Measurements from ENCODE around the gene SCGB1C1. TPM values are rescaled to one million over a fixed set of nuclear protein-coding genes. Genes with fewer than 3 reads are reported as not detected.

The SCGB1C1 gene
- total and polyA plus RNA-seq, 2 experiments from 2014 or later = not detected

DNA sequence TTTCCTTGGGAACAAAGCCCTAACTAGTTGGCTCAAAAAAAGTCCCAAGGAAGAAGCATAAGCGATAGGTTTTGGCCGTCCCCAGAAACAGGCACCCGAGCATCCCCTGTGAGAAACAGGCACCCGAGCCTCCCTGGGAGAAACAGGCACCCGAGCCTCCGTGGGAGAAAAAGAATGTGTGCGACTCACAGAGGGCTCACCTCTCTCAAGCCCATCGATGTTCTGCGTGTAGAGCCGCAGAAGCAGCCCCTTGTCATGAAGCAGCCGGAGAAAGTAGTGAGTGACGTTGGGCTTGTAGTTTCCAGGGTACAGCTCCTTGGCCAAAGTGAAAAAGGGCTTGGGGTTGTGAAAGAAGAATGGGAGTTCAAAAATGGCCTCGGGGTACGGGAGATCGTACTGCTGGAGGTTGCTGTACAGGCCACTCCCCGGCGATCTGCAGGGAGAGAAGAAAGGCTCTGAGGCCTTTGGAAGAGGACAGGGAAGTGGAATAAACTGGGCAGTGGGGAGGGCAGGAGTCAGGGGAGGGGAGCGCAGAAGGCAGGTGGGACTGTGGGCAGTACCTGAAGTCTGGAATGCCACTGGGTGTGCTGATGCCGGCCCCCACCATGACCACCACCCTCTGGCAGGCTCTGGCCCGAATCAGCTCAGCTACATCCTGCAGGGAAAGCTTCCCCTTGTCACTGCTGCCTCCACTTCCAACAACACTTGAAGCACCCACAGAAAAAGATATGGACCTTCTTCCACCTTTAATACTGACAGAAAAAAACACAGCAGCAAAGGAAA lies 40.1 kb downstream of the SCGB1C1 start:
- H3K27me3 ChIP-seq = no peaks in the 10 kb centered on the region
- no peak overlapping the region for H3K4me2 ChIP-seq
- H3K9me2 ChIP-seq (replicated peaks; ENCODE audit: insufficient read depth) = no peaks in the 10 kb centered on the region
- H3K4me1 ChIP-seq (ENCODE audit: insufficient read depth) = peaks cover 9% of the 10 kb centered on the region
- H3K9me3 ChIP-seq (ENCODE audit: low read depth) = no peaks in the 10 kb centered on the region
- H3K4me3 ChIP-seq = no peak overlapping the region
- 90% methylated on average over 20 of the region's 20 CpGs for WGBS (ENCODE audit: low lambda C conversion rate, missing lambda C conversion rate)
- no peak for DNase-seq (ENCODE audit: low spot score)
- no peaks in the 10 kb centered on the region for H3K36me3 ChIP-seq (replicated peaks; ENCODE audit: insufficient read depth, low read depth)
- no peak overlapping the region for H2AFZ ChIP-seq
- no peaks in the 10 kb centered on the region for H4K20me1 ChIP-seq (ENCODE audit: insufficient read depth, poor library complexity, severe bottlenecking)
- H3K79me2 ChIP-seq = peaks cover 45% of the 10 kb centered on the region
- no peak overlapping the region for H3K27ac ChIP-seq
- TF ChIP-seq EZH2 (IDR thresholded peaks at IDR 0.05; ENCODE audit: borderline replicate concordance) (no peak), EZH2phosphoT487 (IDR thresholded peaks at IDR 0.05; ENCODE audit: low read depth, severe bottlenecking, unreplicated experiment) (no peak)
- TF ChIP-seq, protein P1, sequence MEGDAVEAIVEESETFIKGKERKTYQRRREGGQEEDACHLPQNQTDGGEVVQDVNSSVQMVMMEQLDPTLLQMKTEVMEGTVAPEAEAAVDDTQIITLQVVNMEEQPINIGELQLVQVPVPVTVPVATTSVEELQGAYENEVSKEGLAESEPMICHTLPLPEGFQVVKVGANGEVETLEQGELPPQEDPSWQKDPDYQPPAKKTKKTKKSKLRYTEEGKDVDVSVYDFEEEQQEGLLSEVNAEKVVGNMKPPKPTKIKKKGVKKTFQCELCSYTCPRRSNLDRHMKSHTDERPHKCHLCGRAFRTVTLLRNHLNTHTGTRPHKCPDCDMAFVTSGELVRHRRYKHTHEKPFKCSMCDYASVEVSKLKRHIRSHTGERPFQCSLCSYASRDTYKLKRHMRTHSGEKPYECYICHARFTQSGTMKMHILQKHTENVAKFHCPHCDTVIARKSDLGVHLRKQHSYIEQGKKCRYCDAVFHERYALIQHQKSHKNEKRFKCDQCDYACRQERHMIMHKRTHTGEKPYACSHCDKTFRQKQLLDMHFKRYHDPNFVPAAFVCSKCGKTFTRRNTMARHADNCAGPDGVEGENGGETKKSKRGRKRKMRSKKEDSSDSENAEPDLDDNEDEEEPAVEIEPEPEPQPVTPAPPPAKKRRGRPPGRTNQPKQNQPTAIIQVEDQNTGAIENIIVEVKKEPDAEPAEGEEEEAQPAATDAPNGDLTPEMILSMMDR (IDR thresholded peaks at IDR 0.05; ENCODE audit: poor library complexity) = no peak

DNA sequence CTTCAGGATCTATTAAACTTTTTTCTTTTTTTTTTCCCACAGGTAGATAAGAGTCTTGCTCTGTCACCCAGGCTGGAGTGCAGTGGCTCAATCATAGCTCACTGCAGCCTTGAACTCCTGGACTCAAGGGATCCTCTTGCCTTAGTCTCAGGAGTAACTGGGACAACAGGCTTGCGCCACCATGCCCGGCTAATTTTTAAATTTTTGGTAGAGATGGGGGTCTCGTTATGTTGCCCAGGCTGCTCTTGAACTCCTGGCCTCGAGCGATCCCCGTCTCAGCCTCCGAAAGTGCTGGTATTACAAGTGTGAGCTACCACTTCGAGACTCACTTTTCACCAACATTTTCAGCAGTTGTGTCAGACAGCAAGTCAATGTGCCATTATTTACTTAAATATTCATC lies 42.3 kb downstream of the SCGB1C1 start:
- no peak for DNase-seq (ENCODE audit: low spot score)
- peak overlapping the region; percentile 76 for H3K4me3 ChIP-seq
- H3K9me2 ChIP-seq (replicated peaks; ENCODE audit: insufficient read depth) = no peaks in the 10 kb centered on the region
- H3K79me2 ChIP-seq = peaks cover 56% of the 10 kb centered on the region
- H3K27ac ChIP-seq = peak overlapping the region; percentile 94
- TF ChIP-seq, protein P1 (IDR thresholded peaks at IDR 0.05; ENCODE audit: poor library complexity) = no peak
- TF ChIP-seq EZH2phosphoT487 (IDR thresholded peaks at IDR 0.05; ENCODE audit: low read depth, severe bottlenecking, unreplicated experiment) (no peak), EZH2 (IDR thresholded peaks at IDR 0.05; ENCODE audit: borderline replicate concordance) (no peak)
- H3K4me2 ChIP-seq = peak overlapping the region; percentile 74
- no peaks in the 10 kb centered on the region for H3K9me3 ChIP-seq (ENCODE audit: low read depth)
- H3K4me1 ChIP-seq (ENCODE audit: insufficient read depth) = peaks cover 10% of the 10 kb centered on the region
- no peaks in the 10 kb centered on the region for H3K36me3 ChIP-seq (replicated peaks; ENCODE audit: insufficient read depth, low read depth)
- 87% methylated on average over 8 of the region's 8 CpGs for WGBS (ENCODE audit: low lambda C conversion rate, missing lambda C conversion rate)
- H2AFZ ChIP-seq = no peak overlapping the region
- no peaks in the 10 kb centered on the region for H4K20me1 ChIP-seq (ENCODE audit: insufficient read depth, poor library complexity, severe bottlenecking)
- no peaks in the 10 kb centered on the region for H3K27me3 ChIP-seq

DNA sequence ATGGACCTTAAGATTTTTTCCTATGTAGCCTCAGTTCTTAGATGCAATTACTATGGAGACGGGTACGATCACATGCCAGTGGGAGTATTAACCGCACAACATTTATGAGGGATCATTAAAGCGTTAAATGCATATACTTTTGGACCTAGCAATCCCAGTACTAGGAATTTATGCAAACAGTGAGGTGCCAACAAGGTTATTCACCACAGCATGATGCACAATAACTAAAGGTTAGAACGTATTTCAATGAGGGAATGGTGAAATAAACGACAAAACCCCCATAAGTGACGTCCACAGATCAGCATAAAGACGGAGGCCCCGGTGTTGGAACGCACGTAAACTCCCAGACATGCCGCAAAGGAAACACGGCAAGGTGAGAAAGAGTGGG lies 42.7 kb downstream of the SCGB1C1 start:
- TF ChIP-seq EZH2phosphoT487 (IDR thresholded peaks at IDR 0.05; ENCODE audit: low read depth, severe bottlenecking, unreplicated experiment) = no peak
- TF ChIP-seq, protein P1 (IDR thresholded peaks at IDR 0.05; ENCODE audit: poor library complexity) = no peak
- Histone ChIP-seq H3K4me3 (peak overlapping the region; percentile 76), H3K36me3 (replicated peaks; ENCODE audit: insufficient read depth, low read depth) (no peaks in the 10 kb centered on the region), H3K9me2 (replicated peaks; ENCODE audit: insufficient read depth) (no peaks in the 10 kb centered on the region), H3K27ac (peak overlapping the region; percentile 94), H3K4me1 (ENCODE audit: insufficient read depth) (peaks cover 10% of the 10 kb centered on the region), H3K4me2 (peak overlapping the region; percentile 74), H3K79me2 (peaks cover 61% of the 10 kb centered on the region), H3K9me3 (ENCODE audit: low read depth) (no peaks in the 10 kb centered on the region), H3K27me3 (no peaks in the 10 kb centered on the region), H4K20me1 (ENCODE audit: insufficient read depth, poor library complexity, severe bottlenecking) (no peaks in the 10 kb centered on the region), H2AFZ (peak overlapping the region; percentile 85)
- DNase-seq (ENCODE audit: low spot score) = no peak
- 6% methylated on average over 13 of the region's 13 CpGs for WGBS (ENCODE audit: low lambda C conversion rate, missing lambda C conversion rate)

All from hepatocyte (in vitro differentiated cells).